Measurements from ENCODE around the gene SCAPER. TPM values are rescaled to one million over a fixed set of nuclear protein-coding genes. Genes with fewer than 3 reads are reported as not detected.
"Not testable (repeated sequence)": the region's sequence is repeated elsewhere in the genome, so short reads cannot be mapped to it uniquely, and the experiment has no call there.

The SCAPER gene
- total and polyA plus RNA-seq, 2 donors, result 15.7 to 15.9 TPM

GRCh38 chr15:76823890-76824289, 81.2 kb downstream of the SCAPER start:
- no peaks in the 10 kb centered on the region for H3K4me1 ChIP-seq (ENCODE audit: control insufficient read depth in 2 of 2, insufficient read depth in 2 of 2, low read length in 2 of 2)
- no peaks in the 10 kb centered on the region for H3K27me3 ChIP-seq (ENCODE audit: control insufficient read depth in 2 of 2, insufficient read depth in 1 of 2, low read length in 1 of 2)
- peaks cover 0 to 1% of the 10 kb centered on the region in 2 donors for H3K9me3 ChIP-seq (ENCODE audit: control insufficient read depth in 2 of 2, insufficient read depth in 1 of 2, low read length in 1 of 2)
- H3K36me3 ChIP-seq (ENCODE audit: control insufficient read depth in 2 of 2, insufficient read depth in 2 of 2, low read length in 1 of 2), result peaks cover 0 to 5% of the 10 kb centered on the region in 2 donors
- WGBS, result 95% methylated on average over 4 of the region's 4 CpGs
- no peak overlapping the region for H3K4me3 ChIP-seq (ENCODE audit: low read length in 2 of 2)
- no peak overlapping the region for H3K27ac ChIP-seq (ENCODE audit: low read depth in 1 of 2, low read length in 1 of 2)
- DNase-seq (ENCODE audit: low read depth in 6 of 9, low spot score in 9 of 9), result no peak

- no peak overlapping the region for H3K4me3 ChIP-seq (ENCODE audit: low read length in 2 of 2)
- no peaks in the 10 kb centered on the region for H3K27me3 ChIP-seq (ENCODE audit: control insufficient read depth in 2 of 2, insufficient read depth in 1 of 2, low read length in 1 of 2)
- H3K4me1 ChIP-seq (ENCODE audit: control insufficient read depth in 2 of 2, insufficient read depth in 2 of 2, low read length in 2 of 2), result no peaks in the 10 kb centered on the region
- H3K36me3 ChIP-seq (ENCODE audit: control insufficient read depth in 2 of 2, insufficient read depth in 2 of 2, low read length in 1 of 2), result peaks cover 0 to 5% of the 10 kb centered on the region in 2 donors
- WGBS, result 96% methylated on average over 2 of the region's 2 CpGs
- no peak for DNase-seq (ENCODE audit: low read depth in 6 of 9, low spot score in 9 of 9)
- no peak overlapping the region for H3K27ac ChIP-seq (ENCODE audit: low read depth in 1 of 2, low read length in 1 of 2)
- H3K9me3 ChIP-seq (ENCODE audit: control insufficient read depth in 2 of 2, insufficient read depth in 1 of 2, low read length in 1 of 2), result peaks cover 0 to 6% of the 10 kb centered on the region in 2 donors
These were observed 81.8 kb downstream of the SCAPER start for GRCh38 chr15:76823303-76823702.

GRCh38 chr15:76818926-76819325, 86.2 kb downstream of the SCAPER start:
- H3K9me3 ChIP-seq (ENCODE audit: control insufficient read depth in 2 of 2, insufficient read depth in 1 of 2, low read length in 1 of 2); H3K4me3 ChIP-seq (ENCODE audit: low read length in 2 of 2); DNase-seq (ENCODE audit: low read depth in 6 of 9, low spot score in 9 of 9); H3K4me1 ChIP-seq (ENCODE audit: control insufficient read depth in 2 of 2, insufficient read depth in 2 of 2, low read length in 2 of 2); H3K27ac ChIP-seq (ENCODE audit: low read depth in 1 of 2, low read length in 1 of 2); H3K36me3 ChIP-seq (ENCODE audit: control insufficient read depth in 2 of 2, insufficient read depth in 2 of 2, low read length in 1 of 2); H3K27me3 ChIP-seq (ENCODE audit: control insufficient read depth in 2 of 2, insufficient read depth in 1 of 2, low read length in 1 of 2): not testable (repeated sequence)
- 94% methylated on average over 9 of the region's 9 CpGs for WGBS

GRCh38 chr15:76815421-76815820, 89.7 kb downstream of the SCAPER start:
- Histone ChIP-seq H3K4me3 (ENCODE audit: low read length in 2 of 2) (no peak overlapping the region), H3K9me3 (ENCODE audit: control insufficient read depth in 2 of 2, insufficient read depth in 1 of 2, low read length in 1 of 2) (peaks cover 0 to 9% of the 10 kb centered on the region in 2 donors), H3K27me3 (ENCODE audit: control insufficient read depth in 2 of 2, insufficient read depth in 1 of 2, low read length in 1 of 2) (no peaks in the 10 kb centered on the region), H3K27ac (ENCODE audit: low read depth in 1 of 2, low read length in 1 of 2) (no peak overlapping the region), H3K4me1 (ENCODE audit: control insufficient read depth in 2 of 2, insufficient read depth in 2 of 2, low read length in 2 of 2) (no peaks in the 10 kb centered on the region), H3K36me3 (ENCODE audit: control insufficient read depth in 2 of 2, insufficient read depth in 2 of 2, low read length in 1 of 2) (no peaks in the 10 kb centered on the region)
- no peak for DNase-seq (ENCODE audit: low read depth in 6 of 9, low spot score in 9 of 9)
- 98% methylated on average over 5 of the region's 5 CpGs for WGBS

- WGBS, result over 99% methylated on average over 4 of the region's 4 CpGs
- H3K4me3 ChIP-seq (ENCODE audit: low read length in 2 of 2), result no peak overlapping the region
These were observed 92.8 kb downstream of the SCAPER start for GRCh38 chr15:76812381-76812780.

GRCh38 chr15:76809412-76810103, 95.6 kb downstream of the SCAPER start:
- WGBS, result 93% methylated on average over 3 of the region's 3 CpGs
- Histone ChIP-seq H3K4me1 (ENCODE audit: control insufficient read depth in 2 of 2, insufficient read depth in 2 of 2, low read length in 2 of 2) (no peaks in the 10 kb centered on the region), H3K4me3 (ENCODE audit: low read length in 2 of 2) (no peak overlapping the region), H3K27me3 (ENCODE audit: control insufficient read depth in 2 of 2, insufficient read depth in 1 of 2, low read length in 1 of 2) (no peaks in the 10 kb centered on the region), H3K9me3 (ENCODE audit: control insufficient read depth in 2 of 2, insufficient read depth in 1 of 2, low read length in 1 of 2) (peaks cover 0 to 3% of the 10 kb centered on the region in 2 donors), H3K27ac (ENCODE audit: low read depth in 1 of 2, low read length in 1 of 2) (no peak overlapping the region), H3K36me3 (ENCODE audit: control insufficient read depth in 2 of 2, insufficient read depth in 2 of 2, low read length in 1 of 2) (no peaks in the 10 kb centered on the region)
- DNase-seq (ENCODE audit: low read depth in 6 of 9, low spot score in 9 of 9), result no peak

More at GRCh38 chr15:76812381-76812780, 92.8 kb downstream of the SCAPER start:
- Histone ChIP-seq H3K36me3 (ENCODE audit: control insufficient read depth in 2 of 2, insufficient read depth in 2 of 2, low read length in 1 of 2) (no peaks in the 10 kb centered on the region), H3K27ac (ENCODE audit: low read depth in 1 of 2, low read length in 1 of 2) (no peak overlapping the region), H3K9me3 (ENCODE audit: control insufficient read depth in 2 of 2, insufficient read depth in 1 of 2, low read length in 1 of 2) (peaks cover 0 to 3% of the 10 kb centered on the region in 2 donors), H3K4me1 (ENCODE audit: control insufficient read depth in 2 of 2, insufficient read depth in 2 of 2, low read length in 2 of 2) (no peaks in the 10 kb centered on the region), H3K27me3 (ENCODE audit: control insufficient read depth in 2 of 2, insufficient read depth in 1 of 2, low read length in 1 of 2) (no peaks in the 10 kb centered on the region)
- DNase-seq (ENCODE audit: low read depth in 6 of 9, low spot score in 9 of 9), result no peak

GRCh38 chr15:76803049-76803571, 102.0 kb downstream of the SCAPER start:
- peaks cover 3 to 12% of the 10 kb centered on the region in 2 donors for H3K36me3 ChIP-seq (ENCODE audit: control insufficient read depth in 2 of 2, insufficient read depth in 2 of 2, low read length in 1 of 2)
- H3K27me3 ChIP-seq (ENCODE audit: control insufficient read depth in 2 of 2, insufficient read depth in 1 of 2, low read length in 1 of 2), result no peaks in the 10 kb centered on the region
- DNase-seq (ENCODE audit: low read depth in 6 of 9, low spot score in 9 of 9), result no peak
- H3K9me3 ChIP-seq (ENCODE audit: control insufficient read depth in 2 of 2, insufficient read depth in 1 of 2, low read length in 1 of 2), result no peaks in the 10 kb centered on the region
- no peak overlapping the region for H3K27ac ChIP-seq (ENCODE audit: low read depth in 1 of 2, low read length in 1 of 2)
- H3K4me1 ChIP-seq (ENCODE audit: control insufficient read depth in 2 of 2, insufficient read depth in 2 of 2, low read length in 2 of 2), result no peaks in the 10 kb centered on the region
- WGBS, result 90% methylated on average over 1 of the region's 1 CpG
- no peak overlapping the region for H3K4me3 ChIP-seq (ENCODE audit: low read length in 2 of 2)

GRCh38 chr15:76802411-76802810, 102.7 kb downstream of the SCAPER start:
- Histone ChIP-seq H3K4me1 (ENCODE audit: control insufficient read depth in 2 of 2, insufficient read depth in 2 of 2, low read length in 2 of 2) (no peaks in the 10 kb centered on the region), H3K27ac (ENCODE audit: low read depth in 1 of 2, low read length in 1 of 2) (no peak overlapping the region), H3K9me3 (ENCODE audit: control insufficient read depth in 2 of 2, insufficient read depth in 1 of 2, low read length in 1 of 2) (no peaks in the 10 kb centered on the region), H3K36me3 (ENCODE audit: control insufficient read depth in 2 of 2, insufficient read depth in 2 of 2, low read length in 1 of 2) (peaks cover 3 to 12% of the 10 kb centered on the region in 2 donors), H3K4me3 (ENCODE audit: low read length in 2 of 2) (no peak overlapping the region), H3K27me3 (ENCODE audit: control insufficient read depth in 2 of 2, insufficient read depth in 1 of 2, low read length in 1 of 2) (no peaks in the 10 kb centered on the region)
- DNase-seq (ENCODE audit: low read depth in 6 of 9, low spot score in 9 of 9), result no peak
- WGBS, result over 99% methylated on average over 3 of the region's 3 CpGs

- peaks cover 6 to 15% of the 10 kb centered on the region in 2 donors for H3K36me3 ChIP-seq (ENCODE audit: control insufficient read depth in 2 of 2, insufficient read depth in 2 of 2, low read length in 1 of 2)
- 75% methylated on average over 2 of the region's 2 CpGs for WGBS
- no peak for DNase-seq (ENCODE audit: low read depth in 6 of 9, low spot score in 9 of 9)
These were observed 105.4 kb downstream of the SCAPER start for GRCh38 chr15:76799760-76800159.

More at GRCh38 chr15:76799760-76800159, 105.4 kb downstream of the SCAPER start:
- Histone ChIP-seq H3K9me3 (ENCODE audit: control insufficient read depth in 2 of 2, insufficient read depth in 1 of 2, low read length in 1 of 2) (no peaks in the 10 kb centered on the region), H3K27ac (ENCODE audit: low read depth in 1 of 2, low read length in 1 of 2) (no peak overlapping the region), H3K4me1 (ENCODE audit: control insufficient read depth in 2 of 2, insufficient read depth in 2 of 2, low read length in 2 of 2) (no peaks in the 10 kb centered on the region), H3K4me3 (ENCODE audit: low read length in 2 of 2) (no peak overlapping the region), H3K27me3 (ENCODE audit: control insufficient read depth in 2 of 2, insufficient read depth in 1 of 2, low read length in 1 of 2) (no peaks in the 10 kb centered on the region)

Measured in thymus (tissue), 11 donors.